Measurements from ENCODE around the gene CD79B.

DNA sequence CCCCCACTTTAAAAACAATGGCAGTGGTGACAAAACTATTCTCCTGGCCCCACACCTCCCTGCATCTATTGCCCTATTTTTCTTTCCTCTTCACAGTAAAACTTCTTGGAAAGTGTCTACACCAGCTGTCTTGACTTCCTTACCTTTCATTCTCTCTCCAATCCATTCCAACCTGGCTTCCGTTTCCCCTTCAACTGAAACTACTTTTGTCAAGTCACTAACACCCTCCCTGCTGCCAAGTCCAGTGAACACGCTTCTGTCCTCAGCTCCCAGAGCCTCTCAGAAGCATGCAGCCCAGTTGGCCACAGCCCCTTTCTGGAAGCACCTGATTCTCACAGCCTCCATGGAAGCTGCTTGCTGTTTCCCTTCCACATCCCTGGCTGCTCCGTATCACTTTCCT is 44.6 kb upstream of the CD79B start:
- TF ChIP-seq FOSL2 (CRISPR knock-in tag; IDR thresholded peaks at IDR 0.05) = no peak
- TF ChIP-seq, protein P1, sequence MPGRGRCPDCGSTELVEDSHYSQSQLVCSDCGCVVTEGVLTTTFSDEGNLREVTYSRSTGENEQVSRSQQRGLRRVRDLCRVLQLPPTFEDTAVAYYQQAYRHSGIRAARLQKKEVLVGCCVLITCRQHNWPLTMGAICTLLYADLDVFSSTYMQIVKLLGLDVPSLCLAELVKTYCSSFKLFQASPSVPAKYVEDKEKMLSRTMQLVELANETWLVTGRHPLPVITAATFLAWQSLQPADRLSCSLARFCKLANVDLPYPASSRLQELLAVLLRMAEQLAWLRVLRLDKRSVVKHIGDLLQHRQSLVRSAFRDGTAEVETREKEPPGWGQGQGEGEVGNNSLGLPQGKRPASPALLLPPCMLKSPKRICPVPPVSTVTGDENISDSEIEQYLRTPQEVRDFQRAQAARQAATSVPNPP (CRISPR knock-in tag; IDR thresholded peaks at IDR 0.05) = no peak
- TF ChIP-seq ZFP36 (IDR thresholded peaks at IDR 0.05; ENCODE audit: borderline replicate concordance, low read depth, low read length, partially characterized antibody) = no peak
- no peak for TF ChIP-seq MAFF (IDR thresholded peaks at IDR 0.05; ENCODE audit: low read depth, low read length)
- TF ChIP-seq, protein P2, sequence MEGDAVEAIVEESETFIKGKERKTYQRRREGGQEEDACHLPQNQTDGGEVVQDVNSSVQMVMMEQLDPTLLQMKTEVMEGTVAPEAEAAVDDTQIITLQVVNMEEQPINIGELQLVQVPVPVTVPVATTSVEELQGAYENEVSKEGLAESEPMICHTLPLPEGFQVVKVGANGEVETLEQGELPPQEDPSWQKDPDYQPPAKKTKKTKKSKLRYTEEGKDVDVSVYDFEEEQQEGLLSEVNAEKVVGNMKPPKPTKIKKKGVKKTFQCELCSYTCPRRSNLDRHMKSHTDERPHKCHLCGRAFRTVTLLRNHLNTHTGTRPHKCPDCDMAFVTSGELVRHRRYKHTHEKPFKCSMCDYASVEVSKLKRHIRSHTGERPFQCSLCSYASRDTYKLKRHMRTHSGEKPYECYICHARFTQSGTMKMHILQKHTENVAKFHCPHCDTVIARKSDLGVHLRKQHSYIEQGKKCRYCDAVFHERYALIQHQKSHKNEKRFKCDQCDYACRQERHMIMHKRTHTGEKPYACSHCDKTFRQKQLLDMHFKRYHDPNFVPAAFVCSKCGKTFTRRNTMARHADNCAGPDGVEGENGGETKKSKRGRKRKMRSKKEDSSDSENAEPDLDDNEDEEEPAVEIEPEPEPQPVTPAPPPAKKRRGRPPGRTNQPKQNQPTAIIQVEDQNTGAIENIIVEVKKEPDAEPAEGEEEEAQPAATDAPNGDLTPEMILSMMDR (CRISPR knock-in tag; IDR thresholded peaks at IDR 0.05) = no peak
- TF ChIP-seq TRIM24 (CRISPR knock-in tag; IDR thresholded peaks at IDR 0.05) = no peak
- no peak for TF ChIP-seq FLYWCH1 (CRISPR knock-in tag; IDR thresholded peaks at IDR 0.05)
- no peak for TF ChIP-seq MIER2 (CRISPR knock-in tag; IDR thresholded peaks at IDR 0.05)
